Activated T-helper 9 cell treated with anti-CD3 and anti-CD28 coated beads, Interleukin-2, amount 50 U/mL, for 16 hours (primary cell): ENCODE data around the gene CDH4.

Source experiments
- DNase-seq: peaks from one replicate; pipeline ENCODE4 v3.0.0-alpha.2; 2020; ENCODE audit warnings: low read depth

Gene CDH4

DNA sequence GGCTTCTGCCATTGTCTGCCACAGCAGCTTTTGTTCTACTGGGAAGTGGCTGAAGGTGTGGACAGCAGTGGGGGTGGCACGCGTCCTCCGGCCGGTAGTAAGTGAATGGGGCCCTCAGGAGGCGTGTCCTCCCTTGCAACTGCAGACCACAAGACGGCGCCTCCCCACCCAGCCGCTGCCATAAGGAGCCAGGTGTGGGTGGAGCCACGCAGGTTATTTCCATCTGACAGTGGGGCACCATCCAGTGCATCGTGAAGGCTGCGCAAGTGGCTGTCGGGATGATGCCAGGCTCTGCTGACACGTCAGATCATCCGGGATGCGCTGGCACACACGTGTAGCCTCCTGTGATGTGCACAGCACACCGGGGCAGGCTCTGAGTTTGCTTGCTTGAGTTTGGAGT lies 379.7 kb downstream of the CDH4 start:
- no peak for DNase-seq

DNA sequence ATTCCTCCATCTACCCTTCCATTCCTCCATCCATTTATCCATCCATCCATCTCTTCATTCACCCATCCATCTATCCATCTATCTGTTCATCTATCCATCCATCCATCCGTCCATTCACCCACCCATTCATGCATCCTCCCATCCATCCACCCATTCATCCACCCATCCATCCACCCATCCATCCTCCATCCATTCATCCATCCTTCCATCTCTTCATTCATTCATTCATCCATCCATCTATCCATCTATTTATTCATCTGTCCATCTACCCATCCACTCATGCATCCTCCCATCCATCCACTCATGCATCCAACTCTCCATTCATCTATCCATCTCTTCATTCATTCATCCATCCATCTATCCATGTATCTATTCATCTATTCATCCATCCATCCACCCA lies 380.9 kb downstream of the CDH4 start:
- DNase-seq: no peak

- no peak for DNase-seq
These were observed 382.5 kb downstream of the CDH4 start for GRCh38 chr20:61634376-61635145.

DNA sequence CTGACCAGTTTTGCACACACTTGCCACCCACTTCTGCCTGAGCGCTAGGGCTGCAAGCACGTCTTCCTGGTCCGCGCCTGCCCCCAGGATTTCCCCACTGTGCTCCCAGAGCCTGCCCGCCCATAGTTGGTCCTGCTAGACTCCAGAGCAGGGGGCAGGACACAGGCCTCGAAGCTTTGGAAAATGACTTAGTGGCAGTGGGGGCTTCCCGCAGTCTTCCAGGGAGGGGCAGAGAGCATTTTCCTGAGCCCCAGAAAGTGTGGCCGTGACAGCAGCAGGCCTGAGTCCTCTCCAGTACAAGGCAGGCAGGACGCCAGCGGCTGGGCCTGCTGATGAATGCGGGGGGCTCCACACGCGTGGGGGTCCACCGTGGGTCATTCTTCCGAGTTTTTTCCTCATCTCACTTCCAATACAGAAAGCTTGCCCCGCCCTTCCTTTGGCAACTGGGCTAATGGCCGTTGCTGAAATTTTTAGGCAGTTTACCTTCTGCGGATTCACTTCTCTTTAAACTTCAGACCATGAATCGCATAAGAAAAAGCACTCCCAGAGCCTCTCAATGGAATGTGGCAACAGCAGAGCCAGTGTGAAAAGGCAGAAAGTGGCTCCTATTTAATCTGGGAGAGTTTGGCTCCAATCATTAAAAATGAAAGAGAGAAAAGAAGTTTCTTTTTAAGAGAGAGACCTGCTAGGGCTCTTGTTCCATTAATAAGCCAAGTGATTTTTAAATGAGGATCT lies 383.8 kb downstream of the CDH4 start:
- DNase-seq: no peak

- no peak for DNase-seq
These were observed 384.6 kb downstream of the CDH4 start for GRCh38 chr20:61636531-61637116.

GRCh38 chr20:61638802-61639585 lies 386.9 kb downstream of the CDH4 start:
- no peak for DNase-seq

DNA sequence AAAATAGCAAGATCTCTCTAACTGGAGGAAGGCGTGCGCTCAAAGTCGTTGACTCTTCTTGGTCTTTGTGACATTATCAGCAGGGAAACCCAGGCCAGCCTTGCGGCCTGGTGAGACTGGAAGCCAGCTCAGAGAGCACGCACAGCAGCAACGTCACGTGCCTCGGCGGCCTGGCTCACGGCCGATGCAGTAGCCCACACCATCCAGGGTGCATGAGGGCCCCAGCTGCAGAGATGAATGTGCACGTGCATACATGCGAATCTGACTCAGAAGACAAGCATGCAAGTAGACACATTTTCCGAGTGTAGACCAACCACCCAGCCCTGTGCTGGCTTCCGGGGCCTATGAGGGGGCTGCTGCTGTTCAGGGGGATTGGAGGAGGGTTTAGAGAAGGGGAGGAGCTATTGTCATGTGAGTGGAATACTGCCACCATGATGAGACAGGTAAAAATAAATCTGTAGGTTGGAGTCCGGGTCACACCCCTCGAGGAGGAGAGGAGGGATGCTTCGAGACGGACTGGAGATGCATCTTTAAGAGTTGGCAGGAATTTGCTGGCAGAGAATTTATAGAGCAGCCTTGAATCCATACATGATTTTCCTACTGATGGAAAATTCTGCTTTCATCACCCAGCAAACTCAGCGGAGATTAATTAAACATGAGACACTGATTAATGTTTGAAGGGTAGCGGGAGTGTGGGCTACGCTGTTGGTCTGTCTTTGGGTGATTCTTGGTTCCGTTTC lies 388.2 kb downstream of the CDH4 start:
- DNase-seq: no peak

DNA sequence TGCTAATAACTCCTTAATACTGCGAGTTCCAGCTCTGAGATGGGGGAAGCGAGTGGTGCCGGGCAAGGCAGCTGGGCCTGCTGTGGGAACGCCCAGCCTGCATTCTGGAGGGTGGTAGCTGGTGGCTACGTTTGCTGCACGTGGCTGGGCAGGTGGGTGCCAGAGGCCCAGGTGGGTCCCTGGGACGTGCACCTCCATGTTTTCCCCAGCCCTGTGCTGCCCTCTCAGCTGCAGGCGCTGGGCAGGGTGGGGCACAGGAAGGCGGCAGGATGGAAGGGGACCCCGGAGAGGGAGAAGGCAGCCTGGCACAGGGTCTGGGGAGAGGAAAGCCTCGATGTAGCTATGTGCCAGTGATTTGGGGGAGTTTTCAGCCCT lies 388.8 kb downstream of the CDH4 start:
- no peak for DNase-seq

GRCh38 chr20:61643656-61644377 lies 391.8 kb downstream of the CDH4 start:
- no peak for DNase-seq

DNA sequence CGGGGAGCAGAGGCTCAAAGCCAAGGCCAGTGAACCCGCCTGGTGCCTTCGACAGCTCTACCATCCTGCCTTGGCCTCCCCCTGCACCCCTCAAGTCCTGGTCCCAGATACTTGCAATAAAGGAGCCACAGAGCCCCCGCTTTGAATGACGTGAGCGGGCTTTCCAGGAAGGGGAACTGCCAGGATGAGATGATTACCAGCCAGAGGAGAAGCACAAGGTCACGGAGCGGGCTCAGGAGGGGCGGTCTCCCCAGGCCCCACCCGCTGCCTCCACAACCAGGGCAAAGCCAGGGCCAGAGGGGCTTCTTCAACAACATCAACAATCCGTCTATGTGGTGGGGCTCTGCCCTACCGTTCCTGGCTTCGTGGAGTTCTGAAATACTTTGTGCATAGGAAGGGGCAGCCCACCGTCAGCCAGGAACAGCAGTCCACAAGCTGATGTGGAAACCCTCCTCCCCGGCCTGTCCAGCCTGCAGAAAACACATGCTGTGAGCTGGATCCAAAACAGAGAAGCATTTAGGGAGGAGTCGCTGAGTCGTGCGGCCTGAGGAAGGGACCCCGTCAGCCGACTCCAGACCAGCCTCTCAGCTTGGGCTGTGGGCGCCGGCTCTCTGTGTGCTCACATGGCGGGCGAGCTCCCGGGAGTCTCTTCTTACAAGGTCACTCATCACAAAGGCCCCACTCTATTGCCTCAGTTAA lies 392.5 kb downstream of the CDH4 start:
- no peak for DNase-seq

GRCh38 chr20:61645732-61646131 lies 393.7 kb downstream of the CDH4 start:
- no peak for DNase-seq

DNA sequence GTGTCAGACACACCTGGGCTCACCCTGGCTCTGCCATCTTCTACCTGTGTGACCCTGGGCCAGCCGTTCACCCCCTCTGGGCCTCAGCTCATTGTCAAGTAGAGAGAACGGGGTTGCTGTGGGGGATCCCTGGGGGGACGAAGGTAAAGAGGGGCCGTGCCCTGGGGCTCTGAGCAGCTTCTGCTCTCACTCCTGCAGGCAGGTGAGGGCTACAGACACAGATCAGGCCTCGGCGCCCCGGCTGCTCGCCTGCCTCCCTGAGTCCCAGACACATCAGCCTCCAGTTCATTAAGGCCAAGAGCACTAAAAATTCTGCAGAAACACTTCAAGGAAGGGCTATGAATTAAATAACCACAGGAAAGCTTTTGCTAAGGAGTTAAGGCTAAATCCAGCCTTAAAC lies 394.4 kb downstream of the CDH4 start:
- no peak for DNase-seq

GRCh38 chr20:61646986-61647385 lies 394.9 kb downstream of the CDH4 start:
- no peak for DNase-seq

- DNase-seq: no peak
These were observed 395.6 kb downstream of the CDH4 start for GRCh38 chr20:61647702-61648101.

GRCh38 chr20:61649105-61649859 lies 397.2 kb downstream of the CDH4 start:
- no peak for DNase-seq

DNA sequence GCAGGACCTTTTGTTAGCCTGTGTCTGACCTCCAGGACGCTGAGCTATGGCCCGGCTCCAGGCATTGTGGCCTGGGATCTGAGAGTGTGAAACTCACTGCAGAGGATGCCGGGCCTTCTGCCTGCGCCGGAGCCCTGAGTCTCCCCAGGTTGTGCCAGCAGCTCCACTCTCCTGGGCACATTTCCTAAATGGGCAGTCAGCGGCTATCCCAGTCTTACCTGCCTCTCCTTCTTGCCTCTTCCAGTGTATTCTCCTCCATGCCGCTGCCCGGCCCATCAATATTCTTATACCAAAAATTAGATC lies 397.8 kb downstream of the CDH4 start:
- DNase-seq: no peak

- DNase-seq: no peak
These were observed 399.1 kb downstream of the CDH4 start for GRCh38 chr20:61650912-61651733.

DNA sequence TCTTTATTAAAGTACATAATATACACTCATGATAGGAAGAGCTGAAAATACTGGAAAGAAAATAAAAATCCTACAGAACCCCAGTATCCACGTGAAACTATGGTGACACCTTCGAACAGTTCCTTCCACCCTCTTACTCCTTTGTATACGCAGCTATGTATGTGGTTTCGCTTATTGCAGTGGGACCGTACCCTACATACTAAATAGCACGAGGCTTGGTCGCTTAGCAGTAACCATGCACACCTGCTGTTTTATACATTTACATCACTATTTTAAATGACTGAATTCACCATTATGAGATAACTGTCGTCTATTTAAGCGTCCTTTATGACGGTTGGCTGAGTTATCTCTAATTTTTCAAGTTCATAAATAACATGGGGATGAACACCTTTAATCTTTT lies 400.1 kb downstream of the CDH4 start:
- no peak for DNase-seq

- no peak for DNase-seq
These were observed 402.7 kb downstream of the CDH4 start for GRCh38 chr20:61654726-61655125.
